ENCODE data around the gene LITAFD.

Gene LITAFD

DNA sequence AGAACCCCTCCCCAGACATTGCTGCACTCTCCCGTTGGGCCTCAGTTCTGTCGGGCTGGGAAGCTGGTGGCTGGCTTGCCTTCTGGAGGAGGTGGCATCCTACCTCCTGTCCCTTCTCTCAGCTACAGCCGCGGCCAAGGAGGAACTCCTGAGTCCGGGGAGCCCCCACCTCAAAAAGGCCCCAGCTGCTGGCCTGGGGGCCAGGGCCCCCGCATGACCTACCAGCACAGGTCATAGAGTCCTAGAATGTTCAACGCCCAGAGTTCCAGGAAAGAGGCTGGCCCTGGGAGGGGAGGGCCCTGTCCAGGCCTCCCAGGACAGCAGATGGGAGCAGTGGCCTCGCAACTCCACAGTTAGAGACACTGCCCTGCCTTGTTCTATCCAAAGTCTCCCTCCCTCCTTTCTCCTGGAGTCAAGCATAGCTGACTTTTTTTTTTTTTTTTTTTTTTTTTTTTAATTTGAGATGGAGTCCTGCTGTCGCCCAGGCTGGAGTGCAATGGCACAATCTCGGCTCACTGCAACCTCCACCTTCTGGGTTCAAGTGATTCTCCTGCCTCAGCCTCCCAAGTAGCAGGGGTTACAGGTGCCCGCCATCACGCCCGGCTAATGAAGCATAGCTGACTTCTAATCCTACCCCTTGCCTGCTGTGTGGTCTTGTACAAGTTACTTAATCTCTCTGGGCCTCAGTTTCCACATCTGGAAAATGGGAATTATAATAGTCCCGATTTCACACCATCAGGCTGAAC is 20.4 kb upstream of the LITAFD start:
- H3K9me3 Mint-ChIP-seq: no peaks in the 10 kb centered on the region
- H3K4me1 Mint-ChIP-seq: peaks cover 43% of the 10 kb centered on the region
- H3K36me3 Mint-ChIP-seq (ENCODE audit: low read depth): peaks cover 19% of the 10 kb centered on the region
- TF ChIP-seq, protein P1, sequence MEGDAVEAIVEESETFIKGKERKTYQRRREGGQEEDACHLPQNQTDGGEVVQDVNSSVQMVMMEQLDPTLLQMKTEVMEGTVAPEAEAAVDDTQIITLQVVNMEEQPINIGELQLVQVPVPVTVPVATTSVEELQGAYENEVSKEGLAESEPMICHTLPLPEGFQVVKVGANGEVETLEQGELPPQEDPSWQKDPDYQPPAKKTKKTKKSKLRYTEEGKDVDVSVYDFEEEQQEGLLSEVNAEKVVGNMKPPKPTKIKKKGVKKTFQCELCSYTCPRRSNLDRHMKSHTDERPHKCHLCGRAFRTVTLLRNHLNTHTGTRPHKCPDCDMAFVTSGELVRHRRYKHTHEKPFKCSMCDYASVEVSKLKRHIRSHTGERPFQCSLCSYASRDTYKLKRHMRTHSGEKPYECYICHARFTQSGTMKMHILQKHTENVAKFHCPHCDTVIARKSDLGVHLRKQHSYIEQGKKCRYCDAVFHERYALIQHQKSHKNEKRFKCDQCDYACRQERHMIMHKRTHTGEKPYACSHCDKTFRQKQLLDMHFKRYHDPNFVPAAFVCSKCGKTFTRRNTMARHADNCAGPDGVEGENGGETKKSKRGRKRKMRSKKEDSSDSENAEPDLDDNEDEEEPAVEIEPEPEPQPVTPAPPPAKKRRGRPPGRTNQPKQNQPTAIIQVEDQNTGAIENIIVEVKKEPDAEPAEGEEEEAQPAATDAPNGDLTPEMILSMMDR (IDR thresholded peaks at IDR 0.05; ENCODE audit: unreplicated experiment in 3 of 3): no peak
- H3K27ac Mint-ChIP-seq: peak overlapping the region; percentile 45 to 56 (median 53)
- H3K4me3 Mint-ChIP-seq: no peak overlapping the region
- H3K27me3 Mint-ChIP-seq (ENCODE audit: low read depth): no peaks in the 10 kb centered on the region

DNA sequence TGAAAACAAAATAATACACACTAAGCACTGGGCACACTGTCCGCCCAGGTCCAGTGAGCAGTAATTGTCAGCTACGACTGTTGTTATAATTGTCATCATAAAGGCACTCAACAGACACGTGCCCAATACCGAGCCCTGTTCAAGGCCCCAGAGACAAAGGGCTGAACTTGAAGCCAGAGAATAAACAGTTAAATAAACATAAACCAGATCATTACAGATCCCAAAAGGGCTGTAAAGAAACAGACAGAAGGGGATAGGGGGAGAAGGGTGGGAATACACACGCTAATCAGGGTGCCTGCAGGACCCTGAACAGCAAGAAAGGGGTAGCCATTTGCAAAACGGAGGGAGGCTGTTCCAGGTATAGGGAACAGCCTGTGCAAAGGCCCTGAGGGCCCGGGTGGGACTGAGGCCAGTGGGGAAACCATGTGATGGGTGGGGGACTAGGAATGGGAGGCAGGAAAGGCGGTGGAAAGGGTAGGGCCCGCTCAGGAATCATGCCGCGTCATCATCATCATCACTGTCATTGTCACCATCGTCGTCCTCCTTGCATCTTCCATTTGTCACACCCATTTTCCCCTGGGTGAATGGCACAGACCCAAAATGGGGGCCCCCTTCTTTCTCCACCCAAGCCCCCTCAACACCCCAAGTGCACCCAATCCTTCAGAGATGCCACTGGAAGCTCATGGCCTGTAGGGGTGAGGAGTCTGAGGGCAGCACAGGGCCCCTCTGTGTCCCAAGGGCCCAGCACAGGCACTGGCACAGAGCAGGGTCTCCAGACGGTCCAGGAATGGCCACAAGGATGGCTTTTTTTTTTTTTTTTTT is 19.6 kb upstream of the LITAFD start:
- Mint-ChIP-seq H3K9me3 (no peaks in the 10 kb centered on the region), H3K27me3 (ENCODE audit: low read depth) (no peaks in the 10 kb centered on the region), H3K27ac (peak overlapping the region; percentile 17 to 94 (median 45)), H3K36me3 (ENCODE audit: low read depth) (peaks cover 15% of the 10 kb centered on the region), H3K4me1 (peaks cover 48% of the 10 kb centered on the region), H3K4me3 (no peak overlapping the region)
- TF ChIP-seq, protein P1 (IDR thresholded peaks at IDR 0.05; ENCODE audit: unreplicated experiment in 3 of 3): no peak

DNA sequence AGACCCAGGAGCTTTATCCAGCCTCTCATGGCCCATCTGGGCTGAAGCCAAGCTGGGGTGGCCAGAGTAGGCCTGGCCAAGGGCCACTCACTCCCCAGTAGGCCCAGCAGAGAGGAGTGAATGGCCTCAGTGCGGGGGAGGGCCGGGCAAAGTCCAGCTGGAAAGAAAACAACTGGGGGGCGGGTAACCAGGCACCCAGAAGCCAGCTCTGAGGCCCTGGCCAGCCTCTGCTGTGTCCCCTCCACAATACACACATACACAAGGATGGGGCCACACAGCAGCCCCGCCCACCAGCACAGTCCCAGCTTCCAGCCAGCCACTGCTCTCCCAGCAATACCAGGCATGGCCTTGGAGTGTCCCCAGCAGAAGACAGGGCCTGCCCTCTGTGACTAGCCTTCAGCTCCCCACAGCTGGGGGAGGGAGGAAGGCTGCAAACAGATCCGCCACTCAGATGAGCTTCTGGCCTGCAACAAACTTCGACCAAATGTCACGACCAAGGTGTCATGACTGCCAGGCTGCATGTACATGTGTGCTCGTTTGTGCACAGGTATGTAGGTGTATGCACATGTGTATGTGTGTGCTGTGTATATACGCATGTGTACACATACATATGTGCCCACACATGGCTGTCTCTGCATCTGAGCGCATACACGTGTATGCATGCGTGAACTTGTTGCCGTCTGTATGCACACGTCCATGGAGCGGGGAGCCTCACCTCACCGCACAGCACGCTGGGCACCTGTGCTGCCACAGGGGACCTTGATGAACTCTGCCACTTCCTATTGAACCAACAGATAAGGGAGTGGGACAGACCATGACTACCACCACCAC is 18.3 kb upstream of the LITAFD start:
- Mint-ChIP-seq H3K27me3 (ENCODE audit: low read depth) (no peaks in the 10 kb centered on the region), H3K9me3 (no peaks in the 10 kb centered on the region), H3K4me3 (peak overlapping the region; percentile 62 to 82 (median 80)), H3K4me1 (peaks cover 54% of the 10 kb centered on the region), H3K36me3 (ENCODE audit: low read depth) (peaks cover 5% of the 10 kb centered on the region), H3K27ac (peak overlapping the region; percentile 91 to 96 (median 94))
- TF ChIP-seq, protein P1 (IDR thresholded peaks at IDR 0.05; ENCODE audit: unreplicated experiment in 3 of 3): no peak

DNA sequence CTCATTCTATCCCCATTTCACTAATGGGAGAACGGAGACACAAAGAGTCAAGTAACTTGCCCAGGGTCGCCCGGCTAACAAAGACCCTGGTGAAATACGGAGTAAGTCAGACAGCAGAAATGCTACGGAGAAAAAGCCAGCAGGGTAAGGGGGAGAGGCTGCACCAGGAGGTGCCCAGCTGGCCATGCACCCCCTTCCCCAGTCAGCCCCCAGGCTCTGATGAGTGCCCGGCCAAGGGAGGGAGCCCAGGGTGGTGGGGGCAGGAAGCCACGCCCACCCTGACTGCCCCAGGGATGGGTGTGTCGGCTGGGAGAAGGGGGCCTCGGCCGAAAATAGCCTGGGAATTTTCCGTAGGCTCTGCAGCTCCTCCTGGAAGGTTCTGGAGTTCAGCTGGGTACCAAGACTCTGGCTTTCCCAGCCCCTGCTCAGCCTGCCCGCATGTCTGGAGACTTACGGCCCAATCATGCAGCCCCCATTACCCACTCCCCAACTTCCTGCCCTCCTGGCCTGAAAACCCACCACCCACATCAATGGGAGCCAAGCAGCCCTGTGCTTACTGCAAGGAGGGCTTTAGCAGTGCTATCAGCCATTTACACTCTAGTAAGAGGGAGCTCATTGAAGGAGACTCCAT is 17.6 kb upstream of the LITAFD start:
- TF ChIP-seq, protein P1 (IDR thresholded peaks at IDR 0.05; ENCODE audit: unreplicated experiment in 3 of 3): no peak
- peak overlapping the region; percentile 62 to 99 (median 80) for H3K4me3 Mint-ChIP-seq
- H3K27me3 Mint-ChIP-seq (ENCODE audit: low read depth): no peaks in the 10 kb centered on the region
- peaks cover 59% of the 10 kb centered on the region for H3K4me1 Mint-ChIP-seq
- H3K9me3 Mint-ChIP-seq: no peaks in the 10 kb centered on the region
- H3K36me3 Mint-ChIP-seq (ENCODE audit: low read depth): no peaks in the 10 kb centered on the region
- peak overlapping the region; percentile 94 to 96 (median 94) for H3K27ac Mint-ChIP-seq

DNA sequence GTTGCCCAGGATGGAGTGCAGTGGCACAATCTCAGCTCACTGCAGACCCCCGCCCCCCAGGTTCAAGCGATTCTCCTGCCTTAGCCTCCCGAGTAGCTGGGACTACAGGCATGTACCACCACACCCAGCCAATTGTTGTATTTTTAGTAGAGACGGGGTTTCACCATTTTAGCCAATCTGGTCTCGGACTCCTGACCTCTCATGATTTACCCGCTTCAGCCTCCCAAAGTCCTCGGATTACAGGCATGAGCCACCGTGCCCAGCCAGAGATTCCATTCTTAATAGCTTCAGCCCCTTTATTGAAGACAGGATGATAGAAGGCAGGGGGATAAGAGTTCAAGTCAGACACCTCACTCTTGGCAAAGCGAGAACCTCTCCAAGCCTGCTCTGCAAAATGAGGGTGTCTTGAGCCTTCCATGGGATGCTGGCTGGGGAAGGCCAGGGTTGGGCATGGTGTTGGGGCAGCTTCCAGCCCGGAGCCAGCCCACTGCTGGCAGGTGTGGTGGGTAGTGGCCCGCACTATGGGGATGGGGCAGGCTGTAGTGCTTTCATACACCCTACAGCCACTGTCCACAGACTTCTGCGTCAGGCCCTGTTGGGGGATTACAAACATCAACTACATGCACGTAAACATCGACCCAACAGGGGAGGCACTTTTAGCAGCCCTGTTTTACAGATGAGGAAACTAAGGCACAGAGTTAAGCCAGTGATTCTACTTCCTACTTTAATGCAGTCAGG is 16.8 kb upstream of the LITAFD start:
- TF ChIP-seq, protein P1 (IDR thresholded peaks at IDR 0.05; ENCODE audit: unreplicated experiment in 3 of 3): no peak
- Mint-ChIP-seq H3K4me1 (peaks cover 52% of the 10 kb centered on the region), H3K27me3 (ENCODE audit: low read depth) (no peaks in the 10 kb centered on the region), H3K4me3 (peak overlapping the region; percentile 59 to 99 (median 75)), H3K9me3 (no peaks in the 10 kb centered on the region), H3K36me3 (ENCODE audit: low read depth) (no peaks in the 10 kb centered on the region), H3K27ac (peak overlapping the region; percentile 70 to 94 (median 90))

Measured in nephron (organoid).